ENCODE measurements around the gene IRAK2.

GRCh38 chr3:10137178-10137577 is 27.5 kb upstream of the IRAK2 start:
- TF ChIP-seq CTCF (IDR thresholded peaks at IDR 0.05), result no peak
- TF ChIP-seq EP300 (IDR thresholded peaks at IDR 0.05), result no peak
- no peak for TF ChIP-seq POLR2A (IDR thresholded peaks at IDR 0.05)
